ENCODE results near the gene EMC1. TPM values are rescaled to one million over a fixed set of nuclear protein-coding genes. Genes with fewer than 3 reads are reported as not detected.
"Not testable (repeated sequence)": the region's sequence is repeated elsewhere in the genome, so short reads cannot be mapped to it uniquely, and the experiment has no call there.

Gene EMC1
- 43.2 TPM for polyA plus RNA-seq (2013, experiment 1 of 4)
- polyA plus RNA-seq (2013, experiment 2 of 4), result 45.2 TPM
- 37.6 TPM for polyA plus RNA-seq (2013, experiment 3 of 4)
- polyA plus RNA-seq (2013, experiment 4 of 4), result 37.6 TPM

GRCh38 chr1:19251305-19252196 is at the start of gene EMC1, which contains the start of gene MRTO4:
Gene EMC1, minus strand, starts transcription at chr1:19251524. Its CDS starts 15 bp downstream, at chr1:19251509.
Gene MRTO4, plus strand, starts transcription at chr1:19251805. Its CDS starts 31 bp downstream, at chr1:19251836.
- H3K4me3 ChIP-seq (ENCODE audit: insufficient read depth, low read depth, low read length), result peak within 1 kb of the TSS; percentile 94
- 0% methylated on average over 81 of the region's 81 CpGs for WGBS, 2 experiments
- peak within 1 kb of the TSS; percentile 97 for H3K27ac ChIP-seq (ENCODE audit: insufficient read depth, low read depth, low read length, poor library complexity, severe bottlenecking)
- H3K27me3 ChIP-seq (ENCODE audit: control insufficient read depth, insufficient read depth, low read length, poor library complexity, severe bottlenecking), result no peaks in the 10 kb centered on the region
- peaks cover 18% of the 10 kb centered on the region for H3K4me1 ChIP-seq (ENCODE audit: control insufficient read depth, insufficient read depth, low read length)
- H3K36me3 ChIP-seq (ENCODE audit: control insufficient read depth, insufficient read depth, low read length), result peaks cover 11% of the 10 kb centered on the region
- no peaks in the 10 kb centered on the region for H3K9me3 ChIP-seq (ENCODE audit: control insufficient read depth, low read length)

- Histone ChIP-seq H3K27ac (ENCODE audit: insufficient read depth, low read depth, low read length, poor library complexity, severe bottlenecking) (no peak overlapping the region), H3K36me3 (ENCODE audit: control insufficient read depth, insufficient read depth, low read length) (peaks cover 13% of the 10 kb centered on the region), H3K9me3 (ENCODE audit: control insufficient read depth, low read length) (no peaks in the 10 kb centered on the region), H3K27me3 (ENCODE audit: control insufficient read depth, insufficient read depth, low read length, poor library complexity, severe bottlenecking) (no peaks in the 10 kb centered on the region), H3K4me1 (ENCODE audit: control insufficient read depth, insufficient read depth, low read length) (no peaks in the 10 kb centered on the region), H3K4me3 (ENCODE audit: insufficient read depth, low read depth, low read length) (no peak overlapping the region)
- WGBS, 2 experiments, result 94 to 97% methylated on average over 2 of the region's 2 CpGs
Observed at GRCh38 chr1:19300211-19300610, 48.9 kb upstream of the EMC1 start.

GRCh38 chr1:19294638-19295037 is 43.3 kb upstream of the EMC1 start:
- H3K4me3 ChIP-seq (ENCODE audit: insufficient read depth, low read depth, low read length), result no peak overlapping the region
- H3K9me3 ChIP-seq (ENCODE audit: control insufficient read depth, low read length), result no peaks in the 10 kb centered on the region
- WGBS, 2 experiments, result 94 to 97% methylated on average over 2 of the region's 2 CpGs
- H3K27ac ChIP-seq (ENCODE audit: insufficient read depth, low read depth, low read length, poor library complexity, severe bottlenecking), result no peak overlapping the region
- no peaks in the 10 kb centered on the region for H3K36me3 ChIP-seq (ENCODE audit: control insufficient read depth, insufficient read depth, low read length)
- no peaks in the 10 kb centered on the region for H3K4me1 ChIP-seq (ENCODE audit: control insufficient read depth, insufficient read depth, low read length)
- H3K27me3 ChIP-seq (ENCODE audit: control insufficient read depth, insufficient read depth, low read length, poor library complexity, severe bottlenecking), result peaks cover 10% of the 10 kb centered on the region

- WGBS, 2 experiments, result 67 to 77% methylated on average over 2 of the region's 2 CpGs
- H3K4me1 ChIP-seq (ENCODE audit: control insufficient read depth, insufficient read depth, low read length), result peaks cover 6% of the 10 kb centered on the region
- no peaks in the 10 kb centered on the region for H3K36me3 ChIP-seq (ENCODE audit: control insufficient read depth, insufficient read depth, low read length)
- H3K4me3 ChIP-seq (ENCODE audit: insufficient read depth, low read depth, low read length), result peak overlapping the region; percentile 34
- no peak overlapping the region for H3K27ac ChIP-seq (ENCODE audit: insufficient read depth, low read depth, low read length, poor library complexity, severe bottlenecking)
- no peaks in the 10 kb centered on the region for H3K9me3 ChIP-seq (ENCODE audit: control insufficient read depth, low read length)
- peaks cover 31% of the 10 kb centered on the region for H3K27me3 ChIP-seq (ENCODE audit: control insufficient read depth, insufficient read depth, low read length, poor library complexity, severe bottlenecking)
Observed at GRCh38 chr1:19289244-19289643, 37.9 kb upstream of the EMC1 start.

DNA sequence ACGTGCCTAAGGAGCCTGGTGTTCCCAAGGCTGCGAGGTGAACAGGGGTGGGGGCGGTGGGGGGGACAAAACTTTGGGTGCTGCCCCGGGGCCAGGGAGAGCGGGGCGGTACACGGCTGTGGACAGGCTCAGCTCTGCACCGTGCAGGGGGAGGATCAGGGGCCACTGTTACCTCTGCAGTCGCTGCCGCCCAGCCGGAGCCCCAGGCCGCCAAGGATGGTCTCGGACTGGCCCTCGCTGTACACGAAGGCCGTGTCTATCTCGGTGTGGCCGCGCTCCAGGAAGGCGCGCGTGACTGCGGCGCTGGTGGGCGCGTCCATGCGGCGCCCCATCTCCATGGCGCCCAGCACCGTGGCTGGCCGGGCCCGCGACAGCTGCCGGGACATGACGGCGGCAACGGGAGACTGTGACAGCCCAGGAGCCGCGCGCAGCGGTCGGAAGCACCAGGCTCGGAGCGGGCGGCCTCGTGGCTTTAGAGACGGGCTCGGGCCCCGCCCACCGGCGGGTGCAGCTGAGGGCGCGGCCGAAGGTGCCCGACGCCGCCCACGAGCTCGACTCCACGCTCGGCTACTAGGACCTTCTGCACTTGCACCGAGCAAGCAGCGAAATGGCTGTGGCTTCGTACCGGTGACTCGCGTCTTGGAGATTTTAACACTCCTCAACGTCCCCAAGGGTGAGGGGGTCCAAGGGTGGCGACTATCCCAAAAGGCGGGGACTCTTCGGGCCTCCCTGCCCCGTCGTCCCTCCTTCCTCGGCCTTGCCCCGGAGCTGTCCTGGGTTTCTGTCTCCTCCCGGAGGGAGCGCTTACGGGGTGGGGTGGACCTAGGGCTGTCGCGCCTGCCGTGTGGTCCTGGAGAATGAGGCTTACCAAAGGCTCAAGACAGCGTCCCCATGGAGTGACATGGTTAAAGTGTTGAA is 37.3 kb upstream of the EMC1 start, which contains the start of gene AKR7A3:
Gene AKR7A3, minus strand, starts transcription at position 447 of the 918 bp plus-strand sequence. Its CDS starts 61 bp downstream, at position 386.
- WGBS, 2 experiments, result 23 to 25% methylated on average over 63 to 64 of the region's 82 CpGs
- not testable (repeated sequence) for H3K36me3 ChIP-seq (ENCODE audit: control insufficient read depth, insufficient read depth, low read length); H3K9me3 ChIP-seq (ENCODE audit: control insufficient read depth, low read length); H3K27ac ChIP-seq (ENCODE audit: insufficient read depth, low read depth, low read length, poor library complexity, severe bottlenecking); H3K4me1 ChIP-seq (ENCODE audit: control insufficient read depth, insufficient read depth, low read length)
- H3K4me3 ChIP-seq (ENCODE audit: insufficient read depth, low read depth, low read length), result peak within 1 kb of the TSS; percentile 34
- H3K27me3 ChIP-seq (ENCODE audit: control insufficient read depth, insufficient read depth, low read length, poor library complexity, severe bottlenecking), result peaks cover 31% of the 10 kb centered on the region

- Histone ChIP-seq H3K36me3 (ENCODE audit: control insufficient read depth, insufficient read depth, low read length) (no peaks in the 10 kb centered on the region), H3K9me3 (ENCODE audit: control insufficient read depth, low read length) (no peaks in the 10 kb centered on the region), H3K4me1 (ENCODE audit: control insufficient read depth, insufficient read depth, low read length) (peaks cover 6% of the 10 kb centered on the region), H3K4me3 (ENCODE audit: insufficient read depth, low read depth, low read length) (no peak overlapping the region), H3K27me3 (ENCODE audit: control insufficient read depth, insufficient read depth, low read length, poor library complexity, severe bottlenecking) (peaks cover 31% of the 10 kb centered on the region), H3K27ac (ENCODE audit: insufficient read depth, low read depth, low read length, poor library complexity, severe bottlenecking) (no peak overlapping the region)
- WGBS, 2 experiments, result 92 to 93% methylated on average over 13 of the region's 13 CpGs
Observed at GRCh38 chr1:19287436-19288185, 36.3 kb upstream of the EMC1 start.

DNA sequence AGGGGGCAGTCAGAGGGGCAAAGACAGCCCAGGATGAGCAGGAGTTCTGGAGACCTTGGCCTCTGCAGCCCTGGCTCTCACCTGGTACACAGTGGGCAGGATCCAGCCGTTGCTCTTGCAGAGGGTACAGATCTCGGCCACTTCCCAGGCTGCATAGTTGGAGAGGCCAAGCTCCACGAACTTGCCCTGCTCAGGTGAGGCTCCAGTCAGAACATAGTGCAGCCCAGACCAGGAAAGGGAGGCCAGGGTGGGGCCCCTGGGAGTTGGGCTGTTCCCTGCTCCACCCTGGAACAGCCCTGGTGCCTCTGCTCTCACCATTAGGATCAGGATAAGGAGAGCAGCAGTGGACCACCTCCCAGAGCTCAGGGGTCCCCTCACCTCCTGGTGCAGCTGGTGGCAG is 34.5 kb upstream of the EMC1 start:
- H3K27ac ChIP-seq (ENCODE audit: insufficient read depth, low read depth, low read length, poor library complexity, severe bottlenecking); H3K4me1 ChIP-seq (ENCODE audit: control insufficient read depth, insufficient read depth, low read length); H3K36me3 ChIP-seq (ENCODE audit: control insufficient read depth, insufficient read depth, low read length); H3K9me3 ChIP-seq (ENCODE audit: control insufficient read depth, low read length); H3K4me3 ChIP-seq (ENCODE audit: insufficient read depth, low read depth, low read length): not testable (repeated sequence)
- H3K27me3 ChIP-seq (ENCODE audit: control insufficient read depth, insufficient read depth, low read length, poor library complexity, severe bottlenecking), result peaks cover 31% of the 10 kb centered on the region
- 72 to 82% methylated on average over 3 of the region's 3 CpGs for WGBS, 2 experiments

GRCh38 chr1:19285366-19285765 is 34.0 kb upstream of the EMC1 start:
- not testable (repeated sequence) for H3K4me1 ChIP-seq (ENCODE audit: control insufficient read depth, insufficient read depth, low read length); H3K4me3 ChIP-seq (ENCODE audit: insufficient read depth, low read depth, low read length); H3K9me3 ChIP-seq (ENCODE audit: control insufficient read depth, low read length); H3K27ac ChIP-seq (ENCODE audit: insufficient read depth, low read depth, low read length, poor library complexity, severe bottlenecking); H3K36me3 ChIP-seq (ENCODE audit: control insufficient read depth, insufficient read depth, low read length)
- WGBS, 2 experiments, result 88 to 92% methylated on average over 3 of the region's 3 CpGs
- H3K27me3 ChIP-seq (ENCODE audit: control insufficient read depth, insufficient read depth, low read length, poor library complexity, severe bottlenecking), result peaks cover 29% of the 10 kb centered on the region

DNA sequence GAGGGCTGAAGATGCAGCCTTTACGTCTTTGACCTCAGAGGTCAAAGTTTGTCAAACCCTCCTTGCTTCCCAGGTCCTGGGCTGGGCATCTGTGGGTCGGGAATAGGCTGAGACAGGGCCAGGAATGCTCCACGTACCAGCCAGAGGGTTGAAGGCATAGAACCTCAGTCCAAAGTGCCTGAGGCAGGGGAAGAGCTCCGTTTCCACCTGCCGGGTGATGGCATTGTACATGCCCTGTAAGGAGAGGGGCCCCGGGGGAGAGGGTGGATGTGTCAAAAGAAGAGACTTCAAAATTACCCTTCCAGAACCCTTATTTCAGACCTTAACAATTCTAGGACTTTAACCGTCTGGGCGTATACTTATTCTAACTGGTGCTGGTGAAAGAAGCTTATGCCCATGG is 33.6 kb upstream of the EMC1 start:
- peaks cover 6% of the 10 kb centered on the region for H3K4me1 ChIP-seq (ENCODE audit: control insufficient read depth, insufficient read depth, low read length)
- no peaks in the 10 kb centered on the region for H3K9me3 ChIP-seq (ENCODE audit: control insufficient read depth, low read length)
- H3K36me3 ChIP-seq (ENCODE audit: control insufficient read depth, insufficient read depth, low read length), result no peaks in the 10 kb centered on the region
- H3K27me3 ChIP-seq (ENCODE audit: control insufficient read depth, insufficient read depth, low read length, poor library complexity, severe bottlenecking), result peaks cover 24% of the 10 kb centered on the region
- H3K27ac ChIP-seq (ENCODE audit: insufficient read depth, low read depth, low read length, poor library complexity, severe bottlenecking), result no peak overlapping the region
- H3K4me3 ChIP-seq (ENCODE audit: insufficient read depth, low read depth, low read length), result no peak overlapping the region
- 90 to 92% methylated on average over 8 of the region's 8 CpGs for WGBS, 2 experiments
